Naive B cell (primary cell): ENCODE results near the gene MAP3K2. TPM values are rescaled to one million over a fixed set of nuclear protein-coding genes. Genes with fewer than 3 reads are reported as not detected.

Source experiments
- ATAC-seq, 2 donors: fragments of 150-1000 bp; cut with Tn5 transposase; 2 replicates each; pipeline ENCODE4 v1.10.0; 2021; ENCODE audit warnings: low read depth in 2 of 2, mild to moderate bottlenecking in 2 of 2, moderate library complexity in 2 of 2
- DNase-seq: peaks from one replicate; pipeline ENCODE4 v3.0.0; 2022
- H3K27ac Mint-ChIP-seq, 6 donors: one replicate each; pipeline ENCODE4 v1.8.0; 2020 to 2022; ENCODE audit warnings: mild to moderate bottlenecking in 6 of 6, mixed read lengths in 6 of 6, moderate library complexity in 5 of 6, inconsistent platforms in 2 of 6
- H3K27me3 Mint-ChIP-seq, 3 donors: one replicate each; pipeline ENCODE4 v1.8.0; 2021 to 2022; ENCODE audit warnings: mixed read lengths in 3 of 3, mild to moderate bottlenecking in 1 of 3
- H3K36me3 Mint-ChIP-seq, 2 donors: one replicate each; pipeline ENCODE4 v1.8.0; 2020 to 2022; ENCODE audit warnings: mixed read lengths in 2 of 2, inconsistent platforms in 1 of 2, mild to moderate bottlenecking in 1 of 2
- H3K4me1 Mint-ChIP-seq, 3 donors: one replicate each; pipeline ENCODE4 v1.8.0; 2020 to 2022; ENCODE audit warnings: mixed read lengths in 3 of 3, inconsistent platforms in 1 of 3, mild to moderate bottlenecking in 1 of 3, moderate library complexity in 1 of 3
- H3K4me3 Mint-ChIP-seq, 8 donors: one replicate each; pipeline ENCODE4 v1.8.0; 2020 to 2022; ENCODE audit warnings: mild to moderate bottlenecking in 8 of 8, mixed read lengths in 8 of 8, moderate library complexity in 8 of 8, inconsistent platforms in 2 of 8
- H3K9me3 Mint-ChIP-seq, 7 donors: one replicate each; pipeline ENCODE4 v1.8.0; 2020 to 2022; ENCODE audit warnings: mixed read lengths in 7 of 7, mild to moderate bottlenecking in 5 of 7, inconsistent platforms in 2 of 7, moderate library complexity in 1 of 7
- polyA plus RNA-seq, 6 donors: library from polyadenylated mRNA; unstranded; fragments of 300-500 nt; fragmentation: Illumina TruSeq; gene quantifications; one replicate each; pipeline ENCODE4 v1.2.3, GENCODE V29; 2021; ENCODE audit warnings: low read depth in 6 of 6

The MAP3K2 gene
- polyA plus RNA-seq, 6 donors from 2014 or later: 67.2 to 101 (median 73.2) TPM

DNA sequence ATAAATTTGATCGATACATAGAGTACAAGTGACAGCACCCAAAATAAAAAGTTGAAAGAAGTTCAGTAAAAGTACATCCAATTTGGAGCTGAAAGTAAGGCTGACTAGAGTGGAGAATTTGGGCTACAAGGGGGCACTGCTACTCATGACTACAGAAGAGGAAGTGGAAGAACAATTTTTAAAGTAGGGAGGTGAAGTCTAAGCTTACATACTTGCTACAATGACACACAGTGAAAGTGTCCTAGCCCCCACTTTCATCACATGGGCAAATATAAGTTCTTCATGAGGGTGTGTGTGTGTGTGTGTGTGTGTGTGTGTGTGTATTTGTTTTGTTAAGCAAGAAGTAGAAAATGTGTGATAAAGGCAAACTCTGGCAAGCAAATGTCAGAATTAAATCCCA lies 45.7 kb downstream of the MAP3K2 start:
- Mint-ChIP-seq H3K4me3 (no peak overlapping the region), H3K27me3 (no peaks in the 10 kb centered on the region), H3K27ac (peak overlapping the region in 4 of 6 donors; percentile 7 to 85 (median 58)), H3K9me3 (peaks cover 0 to 5% (median 0%) of the 10 kb centered on the region in 7 donors), H3K36me3 (peaks cover 8 to 18% of the 10 kb centered on the region in 2 donors), H3K4me1 (peaks cover 17 to 45% (median 39%) of the 10 kb centered on the region in 3 donors)
- ATAC-seq (peak; percentile 82 to 84), DNase-seq (peak; percentile 12)

- DNase-seq (no peak), ATAC-seq (no peak)
- Mint-ChIP-seq H3K4me3 (no peak overlapping the region), H3K27me3 (no peaks in the 10 kb centered on the region), H3K27ac (peak overlapping the region in 1 of 6 donors; percentile 7), H3K36me3 (peaks cover 5 to 8% of the 10 kb centered on the region in 2 donors), H3K9me3 (no peaks in the 10 kb centered on the region), H3K4me1 (no peaks in the 10 kb centered on the region)
Observed at GRCh38 chr2:127332335-127332734, 55.4 kb downstream of the MAP3K2 start.

GRCh38 chr2:127330753-127331152 lies 57.0 kb downstream of the MAP3K2 start:
- Mint-ChIP-seq H3K4me3 (no peak overlapping the region), H3K4me1 (no peaks in the 10 kb centered on the region), H3K36me3 (peaks cover 5 to 8% of the 10 kb centered on the region in 2 donors), H3K9me3 (no peaks in the 10 kb centered on the region), H3K27ac (peak overlapping the region in 2 of 6 donors; percentile 26 to 54), H3K27me3 (no peaks in the 10 kb centered on the region)
- ATAC-seq: no peak
- no peak for DNase-seq

DNA sequence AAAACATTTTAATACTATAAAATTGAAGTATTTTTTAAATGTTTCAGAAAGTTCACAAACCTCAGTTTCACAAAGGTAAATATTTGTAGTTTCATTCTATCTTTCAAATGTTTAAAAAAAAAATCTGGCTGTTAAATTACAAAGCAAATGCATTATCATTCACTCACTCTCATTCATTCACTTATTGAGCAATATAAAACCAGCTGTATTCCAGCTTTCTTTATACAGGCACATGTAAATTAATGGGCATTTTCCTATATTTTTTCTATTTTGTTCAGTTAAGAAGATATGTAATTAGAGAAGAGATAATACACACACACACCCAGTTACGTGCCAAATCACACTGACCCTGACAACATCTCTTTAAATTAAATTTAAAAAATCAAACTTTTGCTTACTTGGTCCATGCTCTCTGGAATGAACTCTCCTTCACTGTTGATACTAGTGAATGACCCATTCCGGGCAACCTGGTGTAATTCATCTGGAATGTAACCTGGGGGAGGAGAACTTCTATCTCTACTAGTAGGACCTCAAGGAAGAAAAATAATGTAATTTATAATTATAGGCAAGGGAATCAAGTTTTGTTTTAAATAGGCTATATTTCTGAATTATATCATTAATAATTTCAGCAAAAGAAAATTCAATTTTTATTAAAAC lies 61.4 kb downstream of the MAP3K2 start:
- H3K27ac Mint-ChIP-seq: no peak overlapping the region
- no peaks in the 10 kb centered on the region for H3K9me3 Mint-ChIP-seq
- DNase-seq (no peak), ATAC-seq (no peak)
- H3K4me3 Mint-ChIP-seq: no peak overlapping the region
- no peaks in the 10 kb centered on the region for H3K27me3 Mint-ChIP-seq
- H3K36me3 Mint-ChIP-seq: peaks cover 8 to 24% of the 10 kb centered on the region in 2 donors
- no peaks in the 10 kb centered on the region for H3K4me1 Mint-ChIP-seq

DNA sequence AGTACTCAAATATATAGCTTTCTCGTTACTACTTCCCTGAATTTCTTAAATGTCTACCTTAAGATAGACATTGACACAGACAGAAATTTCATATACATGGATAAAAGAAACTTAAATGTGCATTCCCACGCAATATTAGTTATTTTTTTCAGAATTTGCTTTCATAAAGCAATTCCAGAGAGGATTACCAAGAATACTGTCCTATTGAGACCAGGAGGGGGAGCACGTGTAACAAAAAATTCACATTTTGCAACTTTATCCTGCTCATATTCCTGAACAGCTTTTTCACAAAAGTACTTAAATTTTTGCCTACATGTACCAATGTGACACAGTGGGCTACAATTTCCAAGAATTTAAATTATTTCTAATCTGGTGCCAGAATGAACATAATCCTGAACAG lies 63.1 kb downstream of the MAP3K2 start:
- ATAC-seq: no peak
- peaks cover 0 to 6% (median 4%) of the 10 kb centered on the region in 3 donors for H3K4me1 Mint-ChIP-seq
- H3K4me3 Mint-ChIP-seq: no peak overlapping the region
- peaks cover 22 to 39% of the 10 kb centered on the region in 2 donors for H3K36me3 Mint-ChIP-seq
- no peak for DNase-seq
- H3K9me3 Mint-ChIP-seq: peaks cover 6 to 10% (median 8%) of the 10 kb centered on the region in 7 donors
- H3K27ac Mint-ChIP-seq: no peak overlapping the region
- no peaks in the 10 kb centered on the region for H3K27me3 Mint-ChIP-seq

DNA sequence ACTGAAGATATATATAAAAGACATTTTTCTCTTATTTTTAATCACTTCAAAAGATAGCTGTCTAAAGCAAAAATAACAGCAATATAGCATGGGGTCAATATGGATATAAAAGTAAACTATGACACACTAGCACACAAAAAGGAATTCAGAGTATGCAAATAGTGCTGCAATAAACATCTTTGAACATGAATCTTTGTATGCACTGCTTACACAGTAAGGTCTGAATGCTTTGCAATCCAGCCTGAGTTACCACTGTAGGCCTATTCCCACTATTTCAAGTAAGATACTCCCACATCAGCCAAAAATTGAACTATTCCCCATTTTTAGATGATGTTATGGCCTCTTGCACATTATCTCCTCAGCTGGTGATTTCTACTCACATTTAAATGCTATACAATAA lies 66.5 kb downstream of the MAP3K2 start:
- Mint-ChIP-seq H3K9me3 (peaks cover 6 to 10% (median 8%) of the 10 kb centered on the region in 7 donors), H3K4me3 (no peak overlapping the region), H3K36me3 (peaks cover 30 to 47% of the 10 kb centered on the region in 2 donors), H3K4me1 (peaks cover 0 to 6% (median 4%) of the 10 kb centered on the region in 3 donors), H3K27ac (no peak overlapping the region), H3K27me3 (no peaks in the 10 kb centered on the region)
- ATAC-seq (no peak), DNase-seq (no peak)

DNA sequence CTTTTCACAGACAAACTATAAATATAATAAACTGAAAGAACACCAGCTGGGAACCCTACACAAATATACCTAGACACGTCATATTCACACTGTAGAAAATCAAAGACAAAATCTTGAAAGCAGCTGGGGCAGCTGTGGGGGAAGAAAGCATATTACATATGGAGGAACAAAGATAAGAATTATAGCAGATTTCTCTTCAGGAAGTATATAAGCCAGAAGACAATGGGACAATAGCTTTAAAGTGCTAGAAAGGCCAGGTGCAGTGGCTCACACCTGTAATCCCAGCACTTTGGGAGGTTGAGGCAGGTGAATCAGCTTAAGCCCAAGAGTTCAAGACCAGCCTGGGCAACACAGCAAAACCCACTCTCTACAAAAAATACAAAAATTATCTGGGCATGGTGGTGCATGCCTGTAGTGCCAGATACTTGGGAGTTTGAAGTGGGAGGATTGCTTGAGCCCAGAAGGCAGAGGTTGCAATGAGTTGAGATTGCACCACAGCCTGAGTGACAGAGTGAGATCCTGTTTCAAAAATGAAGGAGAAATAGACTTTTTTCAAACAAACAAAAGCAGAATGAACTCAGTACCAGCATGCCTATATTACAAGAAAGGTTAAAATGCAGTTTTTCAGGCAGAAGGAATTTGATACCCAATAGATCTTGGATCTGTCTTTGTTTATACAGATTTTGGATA lies 67.0 kb downstream of the MAP3K2 start:
- H3K4me3 Mint-ChIP-seq: no peak overlapping the region
- H3K27ac Mint-ChIP-seq: peak overlapping the region in 1 of 6 donors; percentile 46
- peaks cover 0 to 6% (median 4%) of the 10 kb centered on the region in 3 donors for H3K4me1 Mint-ChIP-seq
- DNase-seq: no peak
- no peak for ATAC-seq
- H3K36me3 Mint-ChIP-seq: peaks cover 30 to 47% of the 10 kb centered on the region in 2 donors
- H3K9me3 Mint-ChIP-seq: peaks cover 6 to 10% (median 8%) of the 10 kb centered on the region in 7 donors
- H3K27me3 Mint-ChIP-seq: no peaks in the 10 kb centered on the region

DNA sequence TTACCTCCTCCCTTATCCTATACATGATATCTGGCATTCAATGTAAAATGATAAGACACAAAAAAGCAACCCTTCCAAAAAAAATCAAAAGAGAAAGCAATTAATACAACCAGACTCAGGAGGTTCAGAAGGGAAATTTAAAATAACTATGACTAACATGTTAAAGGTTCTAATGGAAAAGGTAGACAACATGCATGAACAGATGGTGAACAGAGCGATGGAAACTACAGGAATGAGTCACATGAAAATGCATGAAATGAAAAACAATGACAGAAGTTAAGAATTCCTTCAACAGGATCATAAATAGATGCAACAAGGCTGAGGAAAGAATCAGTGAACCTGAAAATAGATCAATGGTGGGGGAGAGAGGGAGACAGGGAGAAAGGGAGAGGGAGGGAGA lies 67.7 kb downstream of the MAP3K2 start:
- Mint-ChIP-seq H3K9me3 (peaks cover 6 to 10% (median 8%) of the 10 kb centered on the region in 7 donors), H3K36me3 (peaks cover 30 to 47% of the 10 kb centered on the region in 2 donors), H3K27ac (peak overlapping the region in 1 of 6 donors; percentile 46), H3K4me3 (no peak overlapping the region), H3K4me1 (peaks cover 0 to 6% (median 4%) of the 10 kb centered on the region in 3 donors), H3K27me3 (no peaks in the 10 kb centered on the region)
- no peak for DNase-seq
- ATAC-seq: no peak

GRCh38 chr2:127314193-127314988 lies 73.4 kb downstream of the MAP3K2 start:
- DNase-seq: no peak
- Mint-ChIP-seq H3K4me3 (no peak overlapping the region), H3K27me3 (no peaks in the 10 kb centered on the region), H3K4me1 (peaks cover 5 to 19% (median 15%) of the 10 kb centered on the region in 3 donors), H3K9me3 (no peaks in the 10 kb centered on the region), H3K27ac (no peak overlapping the region), H3K36me3 (peaks cover 7 to 34% of the 10 kb centered on the region in 2 donors)
- no peak for ATAC-seq

- H3K36me3 Mint-ChIP-seq: peaks cover 7 to 35% of the 10 kb centered on the region in 2 donors
- no peaks in the 10 kb centered on the region for H3K27me3 Mint-ChIP-seq
- H3K4me3 Mint-ChIP-seq: no peak overlapping the region
- no peaks in the 10 kb centered on the region for H3K9me3 Mint-ChIP-seq
- DNase-seq: peak; percentile 17
- ATAC-seq: peak; percentile 84 to 85
- H3K27ac Mint-ChIP-seq: peak overlapping the region in 3 of 6 donors; percentile 14 to 63 (median 41)
- peaks cover 5 to 19% (median 15%) of the 10 kb centered on the region in 3 donors for H3K4me1 Mint-ChIP-seq
Observed at GRCh38 chr2:127313406-127313805, 74.4 kb downstream of the MAP3K2 start.

DNA sequence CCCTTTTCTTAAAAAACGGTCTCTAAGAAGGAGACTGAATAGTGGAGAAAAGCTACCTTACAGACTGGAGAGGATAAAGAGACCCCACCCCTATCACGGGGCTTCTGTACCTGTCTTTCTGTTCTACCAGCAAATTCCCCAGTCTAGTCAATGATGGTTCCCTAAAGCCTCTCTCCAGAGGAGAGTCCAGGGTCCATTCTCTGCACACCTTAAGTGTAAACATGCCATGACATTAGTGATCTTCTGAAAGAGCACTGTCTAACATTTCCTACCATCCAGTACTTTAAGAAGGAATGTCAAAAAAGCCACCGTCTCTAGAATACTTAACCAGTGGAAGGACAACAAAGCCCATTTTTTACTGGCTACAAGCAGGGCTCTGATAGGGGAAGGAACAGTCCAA lies 76.8 kb downstream of the MAP3K2 start:
- no peak overlapping the region for H3K4me3 Mint-ChIP-seq
- no peaks in the 10 kb centered on the region for H3K27me3 Mint-ChIP-seq
- peak overlapping the region in 1 of 6 donors; percentile 89 for H3K27ac Mint-ChIP-seq
- DNase-seq (no peak), ATAC-seq (no peak)
- H3K9me3 Mint-ChIP-seq: no peaks in the 10 kb centered on the region
- H3K4me1 Mint-ChIP-seq: peaks cover 5 to 19% (median 18%) of the 10 kb centered on the region in 3 donors
- peaks cover 0 to 30% of the 10 kb centered on the region in 2 donors for H3K36me3 Mint-ChIP-seq

DNA sequence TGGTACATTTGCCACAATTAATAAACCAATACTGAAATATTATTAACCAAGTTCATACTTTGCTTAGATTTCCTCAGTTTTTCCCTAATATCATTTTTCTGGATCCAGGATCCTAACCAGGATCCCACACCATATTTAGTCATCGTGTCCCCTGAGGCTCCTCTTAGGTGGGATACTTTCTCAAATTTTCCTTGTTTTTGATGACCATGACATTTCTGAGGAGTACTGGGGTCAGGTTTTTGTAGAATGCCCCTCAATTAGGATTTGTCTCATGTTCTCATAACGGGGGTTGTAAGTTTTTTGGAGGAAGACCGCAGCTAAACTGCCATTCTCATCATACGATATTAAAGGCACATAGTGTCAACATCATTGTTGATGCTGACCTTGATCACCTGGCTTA lies 78.3 kb downstream of the MAP3K2 start:
- H3K4me1 Mint-ChIP-seq: peaks cover 5 to 17% (median 16%) of the 10 kb centered on the region in 3 donors
- ATAC-seq (no peak), DNase-seq (no peak)
- H3K9me3 Mint-ChIP-seq: no peaks in the 10 kb centered on the region
- no peak overlapping the region for H3K4me3 Mint-ChIP-seq
- no peaks in the 10 kb centered on the region for H3K27me3 Mint-ChIP-seq
- H3K27ac Mint-ChIP-seq: no peak overlapping the region
- peaks cover 0 to 26% of the 10 kb centered on the region in 2 donors for H3K36me3 Mint-ChIP-seq

DNA sequence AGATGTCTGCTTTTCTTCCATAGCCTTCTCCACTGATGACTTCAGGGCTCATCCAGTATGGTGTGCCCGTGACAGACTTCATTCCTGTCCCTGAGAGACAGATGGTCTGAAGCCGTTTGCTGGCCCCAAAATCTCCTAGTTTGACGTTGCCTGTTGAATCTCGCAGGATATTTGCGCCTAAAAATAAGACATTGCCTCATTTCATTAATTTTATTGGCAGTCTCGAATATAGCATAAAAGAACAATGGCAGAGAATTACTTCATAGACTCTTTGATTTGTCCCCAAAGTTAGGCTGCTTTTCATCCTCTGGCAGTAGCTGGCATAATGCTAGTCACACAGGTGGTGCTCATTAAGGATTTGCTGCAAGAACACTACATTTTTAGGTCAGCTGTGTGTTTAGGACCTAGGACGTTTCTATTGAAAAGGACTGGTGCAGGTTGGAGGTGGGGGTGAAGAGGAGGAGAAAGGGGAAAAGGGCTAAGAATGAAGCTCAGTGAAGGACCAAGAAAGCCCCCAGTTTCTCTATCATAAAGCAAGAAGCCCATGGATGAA lies 79.1 kb downstream of the MAP3K2 start:
- ATAC-seq: no peak
- Mint-ChIP-seq H3K27me3 (no peaks in the 10 kb centered on the region), H3K4me3 (no peak overlapping the region), H3K9me3 (no peaks in the 10 kb centered on the region), H3K36me3 (peaks cover 0 to 23% of the 10 kb centered on the region in 2 donors), H3K4me1 (peaks cover 5 to 10% (median 9%) of the 10 kb centered on the region in 3 donors), H3K27ac (peak overlapping the region in 2 of 6 donors; percentile 39 to 55)
- DNase-seq: no peak
